ENCODE results near the gene VENTX.
"Not testable (repeated sequence)": the region's sequence is repeated elsewhere in the genome, so short reads cannot be mapped to it uniquely, and the experiment has no call there.

The VENTX gene

DNA sequence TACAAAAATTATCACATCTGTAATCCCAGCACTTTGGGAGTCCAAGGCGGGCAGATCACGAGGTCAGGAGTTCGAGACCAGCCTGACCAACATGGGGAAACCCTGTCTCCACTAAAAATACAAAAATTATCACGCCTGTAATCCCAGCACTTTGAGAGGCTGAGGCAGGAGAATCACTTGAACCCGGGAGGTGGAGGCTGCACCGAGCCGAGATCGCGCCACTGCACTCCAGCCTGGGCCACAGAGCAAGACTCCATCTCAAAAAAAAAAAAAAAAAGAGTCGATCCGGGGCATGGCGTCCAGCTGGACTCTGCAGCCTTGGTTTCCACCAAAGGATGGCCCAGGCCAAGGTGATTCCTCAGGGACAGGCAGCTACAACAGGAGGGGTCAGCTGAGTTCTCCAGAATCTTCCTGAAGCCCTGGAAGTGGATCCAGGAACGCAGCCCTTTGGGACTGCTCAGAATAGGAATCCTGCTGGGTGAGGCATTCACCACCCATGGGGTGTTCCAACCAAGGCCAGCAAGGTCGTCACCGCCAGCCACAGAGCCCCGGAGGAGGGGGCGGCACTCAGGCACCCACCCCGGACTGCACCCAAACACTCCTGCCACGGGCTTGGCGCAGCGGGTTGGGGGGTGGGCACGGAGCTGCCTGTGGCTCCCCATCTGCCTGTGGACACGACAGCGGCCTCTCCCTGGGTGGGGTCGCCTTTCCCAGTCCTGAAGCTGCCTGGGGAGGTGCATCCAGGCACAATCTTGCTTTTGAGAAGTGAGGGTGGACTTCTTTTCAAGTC is 19.7 kb upstream of the VENTX start:
- no peak for FAIRE-seq

GRCh38 chr10:133218891-133219290 is 18.8 kb upstream of the VENTX start:
- no peak for FAIRE-seq

DNA sequence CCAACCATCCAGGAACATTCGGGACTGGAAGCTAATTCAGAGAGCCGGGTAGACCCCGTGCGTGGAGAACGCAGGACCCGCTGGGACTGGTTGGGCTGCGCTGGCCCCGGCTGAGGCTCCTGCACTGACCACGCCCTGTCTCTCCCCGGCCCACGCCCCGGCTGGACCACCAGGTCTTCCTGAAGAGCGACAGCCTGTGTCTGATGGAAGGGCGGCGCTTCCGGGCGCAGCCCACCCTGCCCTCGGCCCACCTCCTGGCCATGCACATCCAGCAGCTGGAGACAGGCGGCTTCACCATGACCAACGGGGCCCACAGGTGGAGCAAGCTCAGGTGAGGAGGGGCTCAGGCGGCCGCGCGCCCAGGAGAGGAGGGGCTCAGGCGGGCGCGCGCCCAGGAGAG is 17.9 kb upstream of the VENTX start:
- FAIRE-seq = no peak

DNA sequence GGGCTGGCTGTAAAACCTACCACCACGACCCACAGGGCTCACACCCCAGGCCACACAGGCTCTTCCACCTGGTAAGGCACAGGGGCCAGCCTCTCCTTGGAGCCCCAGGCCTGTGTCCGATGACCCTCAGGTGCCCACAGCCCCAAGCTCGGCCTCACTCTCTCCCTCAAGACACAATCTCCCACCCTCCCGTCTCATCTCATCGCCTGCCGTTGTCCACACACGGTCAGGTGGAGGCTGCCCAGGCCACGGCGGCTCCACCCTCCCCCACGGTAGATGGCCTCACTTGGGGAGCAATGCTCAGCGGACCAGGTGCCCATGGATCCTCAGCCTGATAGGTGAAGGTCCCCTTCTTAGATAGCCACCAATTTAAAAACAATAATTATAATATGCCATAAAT is 16.3 kb upstream of the VENTX start:
- no peak for FAIRE-seq

GRCh38 chr10:133221756-133222155 is 15.9 kb upstream of the VENTX start:
- FAIRE-seq = not testable (repeated sequence)

DNA sequence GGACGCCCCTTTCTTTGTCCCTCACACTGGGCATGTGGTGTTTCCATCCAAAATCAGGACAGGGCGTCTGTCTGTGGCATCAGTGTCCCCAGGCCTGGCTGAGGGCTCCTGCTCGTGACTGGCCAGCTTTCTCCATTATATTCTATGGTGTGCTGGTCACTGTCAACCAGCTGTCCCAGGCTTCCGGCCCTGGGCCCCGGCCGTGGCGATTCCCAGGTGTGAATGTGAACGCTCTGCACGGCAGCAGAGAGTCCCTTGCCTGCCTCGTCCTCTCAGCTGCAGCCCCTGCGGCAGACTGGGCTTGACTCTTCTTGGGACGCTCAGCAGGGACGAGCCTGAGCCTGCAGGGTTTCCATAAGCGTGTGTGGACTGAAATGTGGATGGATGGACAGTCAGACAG is 13.6 kb upstream of the VENTX start:
- FAIRE-seq = no peak

- no peak for FAIRE-seq
Measured at GRCh38 chr10:133224756-133225372, 12.8 kb upstream of the VENTX start.

GRCh38 chr10:133225707-133226191 is 11.9 kb upstream of the VENTX start:
- no peak for FAIRE-seq

DNA sequence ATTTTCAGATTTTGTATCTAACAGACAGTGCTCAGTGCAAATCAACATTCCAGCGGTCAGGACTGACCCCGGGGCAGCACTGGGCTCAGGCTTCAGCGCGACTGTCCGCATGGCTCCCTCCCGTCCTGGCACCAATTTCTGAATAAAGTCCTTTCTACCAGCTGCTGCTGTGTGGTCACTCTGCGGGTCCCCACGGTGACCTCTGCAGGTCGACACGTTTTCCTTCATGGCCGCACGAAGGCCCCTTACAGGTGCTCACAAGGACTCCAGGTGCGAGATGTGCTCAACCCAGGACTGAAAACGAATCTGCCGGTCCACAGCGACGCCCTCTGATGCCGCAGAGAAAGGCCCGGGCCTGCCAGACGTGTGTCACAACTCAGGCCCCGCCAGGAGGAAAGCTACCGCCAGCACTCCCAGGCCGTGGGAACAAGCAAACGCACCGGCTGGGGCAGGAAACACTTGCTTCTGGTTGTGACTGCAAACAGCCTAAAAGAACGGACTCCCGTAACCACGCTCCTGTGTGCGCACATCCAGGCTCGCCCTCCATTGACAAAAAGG is 11.3 kb upstream of the VENTX start:
- no peak for FAIRE-seq

DNA sequence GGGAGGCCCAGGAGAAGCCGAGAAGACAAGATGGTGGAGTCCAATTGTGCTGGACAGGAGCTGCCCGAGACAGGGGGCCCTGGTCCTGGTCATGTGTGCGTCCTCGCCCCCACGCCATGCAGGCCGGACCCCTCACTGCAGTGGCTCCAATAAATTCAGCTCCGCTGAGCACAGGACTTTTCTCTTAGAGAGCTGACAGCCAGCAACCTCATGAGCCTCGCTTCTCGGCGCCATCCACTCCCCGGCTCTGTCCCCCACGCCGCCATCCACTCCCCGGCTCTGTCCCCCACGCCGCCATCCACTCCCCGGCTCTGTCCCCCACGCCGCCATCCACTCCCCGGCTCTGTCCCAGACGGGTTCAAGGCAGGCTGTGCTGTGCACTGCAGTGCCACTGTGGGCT is 10.4 kb upstream of the VENTX start:
- FAIRE-seq = no peak

DNA sequence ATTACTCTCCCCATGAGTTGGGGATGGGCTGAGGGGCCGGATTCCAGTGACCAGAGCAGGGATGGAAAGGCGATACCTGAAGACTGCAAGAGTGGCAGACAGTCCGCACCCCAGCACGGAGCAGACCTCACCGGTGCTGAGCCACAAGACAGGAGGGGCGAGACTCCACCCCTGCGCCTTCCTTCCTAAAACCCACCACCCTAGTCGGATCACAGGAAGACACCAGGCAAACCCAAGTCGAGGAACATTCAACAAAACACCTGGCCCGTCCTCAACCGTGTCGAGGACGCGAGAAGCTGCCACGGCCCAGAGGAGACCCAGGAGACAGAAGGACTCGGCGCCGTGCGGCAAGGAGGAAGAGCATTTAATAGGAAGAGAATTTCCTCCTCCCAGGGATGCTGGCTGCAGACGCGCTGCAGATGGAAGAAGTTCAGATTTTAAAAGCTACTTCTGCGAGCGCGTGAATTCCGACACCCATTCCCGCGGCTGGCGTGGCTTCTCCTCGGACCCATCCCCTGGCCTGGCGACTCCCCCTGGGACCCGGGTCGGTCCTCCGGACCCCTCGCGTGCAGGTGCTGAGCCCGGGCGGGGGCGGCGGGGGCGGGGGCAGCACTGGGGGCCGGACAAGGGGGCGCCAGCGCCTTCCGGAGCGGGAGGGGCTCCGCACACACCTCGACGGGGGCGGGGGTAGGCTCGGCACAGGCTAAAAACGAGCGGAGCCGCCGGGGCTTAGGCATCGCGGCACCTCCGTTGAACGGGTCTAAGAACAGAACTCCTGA is 8.2 kb upstream of the VENTX start:
- FAIRE-seq = no peak

DNA sequence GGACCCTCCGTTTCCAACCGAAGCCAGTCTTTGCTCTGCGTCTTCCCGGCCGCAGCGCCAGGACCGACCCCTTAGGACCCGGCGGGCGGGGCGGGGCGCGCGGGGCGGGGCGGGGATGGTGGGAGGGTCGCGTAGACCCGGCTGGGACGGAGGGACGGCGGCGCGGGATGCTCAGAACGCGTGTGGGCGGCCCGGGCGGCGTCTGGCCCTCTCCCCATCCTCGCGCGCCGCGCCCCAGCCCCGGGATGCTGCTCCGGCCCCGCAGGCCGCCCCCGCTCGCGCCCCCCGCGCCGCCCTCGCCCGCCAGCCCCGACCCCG is 7.7 kb upstream of the VENTX start, which contains the start of gene UTF1:
Gene UTF1, plus strand, starts transcription at position 174 of the 318 bp plus-strand sequence. Its CDS starts 72 bp downstream, at position 246.
- no peak for FAIRE-seq

GRCh38 chr10:133230387-133231195 is 7.1 kb upstream of the VENTX start:
- FAIRE-seq = no peak

GRCh38 chr10:133231244-133231945 is 6.3 kb upstream of the VENTX start:
- no peak for FAIRE-seq

GRCh38 chr10:133231946-133232574 is 5.6 kb upstream of the VENTX start:
- no peak for FAIRE-seq

DNA sequence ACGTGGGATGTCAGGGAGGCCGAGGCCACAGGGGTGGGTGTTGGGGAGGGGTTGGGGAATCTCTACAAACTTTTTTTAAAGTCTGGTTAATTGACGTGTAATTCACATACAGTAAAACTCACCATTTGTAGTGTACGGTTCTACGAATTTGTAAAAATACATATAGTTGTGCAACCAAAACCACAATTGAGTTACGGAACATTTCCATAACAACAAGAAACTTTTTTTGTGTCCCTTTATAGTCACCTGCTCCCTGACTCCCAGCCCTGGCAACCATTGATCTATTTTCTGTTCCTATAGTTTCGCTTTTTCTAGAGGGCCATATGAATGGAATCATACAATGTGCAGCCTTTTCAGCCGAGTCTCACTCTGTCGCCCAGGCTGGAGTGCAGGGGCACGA is 2.9 kb upstream of the VENTX start:
- not testable (repeated sequence) for FAIRE-seq

DNA sequence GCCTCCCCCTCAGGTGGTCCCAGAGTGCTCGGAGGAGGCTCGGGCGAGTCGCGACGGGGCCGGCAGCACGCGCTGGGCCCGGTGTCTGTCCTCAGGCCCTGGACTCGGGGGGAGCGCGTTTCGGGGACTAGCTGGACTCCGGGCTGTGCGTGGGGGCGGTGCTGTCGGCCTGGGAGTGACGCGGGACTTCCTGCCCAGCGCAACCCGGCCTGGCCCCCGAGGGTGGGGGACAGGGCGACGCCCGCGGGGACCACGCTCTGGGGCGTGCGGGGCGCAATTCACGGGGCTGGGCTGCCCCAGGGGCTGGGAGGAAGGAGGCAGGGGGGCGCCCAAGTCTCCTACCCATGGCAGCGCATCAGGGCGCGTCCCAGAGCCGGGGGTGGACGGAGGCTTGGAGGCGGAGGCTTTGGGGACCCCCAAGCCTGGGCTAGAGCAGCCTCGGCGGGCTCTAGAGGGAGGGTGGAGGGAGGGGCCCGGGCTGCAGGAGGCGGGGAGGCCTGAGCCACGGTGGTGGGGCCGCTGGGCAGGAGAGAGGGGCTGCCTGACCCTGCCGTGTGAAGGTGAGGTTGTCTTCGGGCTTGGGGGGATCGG is 2.3 kb upstream of the VENTX start:
- FAIRE-seq = no peak

DNA sequence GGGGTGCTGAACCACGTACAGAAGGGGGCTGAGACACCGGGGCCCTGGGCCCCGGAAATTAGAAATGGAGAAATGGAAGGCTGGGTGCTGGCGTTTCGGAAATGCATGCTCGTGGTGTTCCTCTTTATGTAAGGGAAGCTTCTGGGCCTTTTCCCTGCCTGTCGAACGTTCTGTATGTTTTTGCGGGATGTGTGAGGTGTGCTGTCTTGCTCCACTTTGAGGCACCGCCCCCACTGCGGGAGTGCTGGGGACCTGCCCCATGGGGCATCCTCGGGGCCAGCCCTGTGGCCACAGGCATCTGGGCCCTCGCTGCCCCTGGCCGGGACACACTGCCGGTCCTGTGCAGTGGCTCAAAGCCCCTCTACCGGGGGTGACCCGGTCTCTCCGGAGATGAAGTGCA is 1.7 kb upstream of the VENTX start:
- FAIRE-seq = no peak

- FAIRE-seq = no peak
Measured at GRCh38 chr10:133236401-133237240, 1.0 kb upstream of the VENTX start.

DNA sequence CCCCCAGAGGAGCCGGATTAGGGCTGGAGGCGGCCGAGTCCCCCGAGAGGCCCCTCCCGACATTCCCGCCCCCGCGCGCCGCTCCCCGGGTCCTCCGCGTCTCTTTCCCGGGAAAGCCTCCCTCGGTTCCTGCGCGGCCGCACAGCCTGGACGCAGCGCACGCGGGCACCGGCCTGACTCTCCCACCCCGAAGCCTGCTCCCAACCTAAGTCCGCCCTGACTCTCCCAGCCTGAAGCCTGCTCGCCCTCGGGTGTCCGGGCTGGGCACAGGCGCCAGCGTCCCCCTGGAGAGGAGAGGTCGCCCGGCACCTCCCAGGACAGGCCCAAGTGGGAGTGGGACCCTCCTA is 441 bp upstream of the VENTX start:
- no peak for FAIRE-seq

All from G401.6 (cell line).